ENCODE data around the gene CAPRIN1.

- TF ChIP-seq GATA2 (IDR thresholded peaks at IDR 0.05; ENCODE audit: low read depth, low read length) (no peak), GATA3 (IDR thresholded peaks at IDR 0.05; ENCODE audit: low read depth, low read length) (no peak)
Measured at GRCh38 chr11:34036456-34036855, 15.1 kb upstream of the CAPRIN1 start.
